Measurements from ENCODE around the gene SEZ6.
A peak's percentile ranks its signal among the peaks of the same experiment; 100 is the strongest.

Gene SEZ6

GRCh38 chr17:28926366-28926765 lies 79.5 kb downstream of the SEZ6 start:
- no peak for DNase-seq

DNA sequence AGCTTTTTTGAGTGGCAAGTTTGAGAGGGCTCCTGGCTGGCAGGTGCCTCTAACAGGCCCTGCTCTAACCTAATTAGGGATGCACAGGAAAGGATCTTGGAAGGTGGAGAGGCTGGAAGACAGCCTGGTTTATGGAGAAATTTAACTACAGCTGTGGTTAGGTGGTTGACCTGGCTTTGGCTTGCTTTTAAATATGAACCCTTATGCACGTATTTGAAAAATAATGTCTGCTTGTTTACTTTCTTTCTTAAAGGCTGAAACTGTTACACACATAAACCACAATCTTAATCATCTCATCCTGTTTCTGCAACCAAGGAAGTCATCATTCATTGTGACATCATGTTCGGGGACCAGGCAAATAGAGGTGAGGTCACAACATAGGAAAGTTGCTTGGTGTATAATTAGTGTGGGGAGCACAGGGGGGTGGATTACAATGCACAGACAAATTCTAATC lies 79.9 kb downstream of the SEZ6 start:
- no peak for DNase-seq

DNA sequence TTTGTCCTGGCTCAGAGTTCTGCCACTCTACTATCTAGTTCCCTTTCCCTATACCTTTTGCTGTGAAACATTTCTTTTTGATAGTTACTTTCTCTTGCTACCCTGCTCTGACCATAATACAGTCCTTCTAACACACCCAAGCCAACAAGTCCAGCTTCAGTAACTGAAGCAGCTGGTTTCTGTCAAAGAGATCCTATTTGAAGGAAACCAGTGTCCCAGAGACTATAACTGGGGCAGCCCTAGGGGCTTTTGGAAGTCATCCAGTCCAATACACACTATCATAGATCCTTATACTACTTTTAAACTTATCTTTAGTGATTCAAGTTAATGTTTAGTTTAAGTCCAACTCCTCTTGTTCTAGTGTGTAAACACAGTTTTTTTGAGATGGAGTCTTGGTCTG lies 85.6 kb downstream of the SEZ6 start:
- DNase-seq: no peak

- no peak for DNase-seq
These were observed 87.5 kb downstream of the SEZ6 start for GRCh38 chr17:28918295-28918694.

- DNase-seq: no peak
These were observed 88.4 kb downstream of the SEZ6 start for GRCh38 chr17:28917465-28917864.

GRCh38 chr17:28917029-28917428 lies 88.8 kb downstream of the SEZ6 start:
- no peak for DNase-seq

DNA sequence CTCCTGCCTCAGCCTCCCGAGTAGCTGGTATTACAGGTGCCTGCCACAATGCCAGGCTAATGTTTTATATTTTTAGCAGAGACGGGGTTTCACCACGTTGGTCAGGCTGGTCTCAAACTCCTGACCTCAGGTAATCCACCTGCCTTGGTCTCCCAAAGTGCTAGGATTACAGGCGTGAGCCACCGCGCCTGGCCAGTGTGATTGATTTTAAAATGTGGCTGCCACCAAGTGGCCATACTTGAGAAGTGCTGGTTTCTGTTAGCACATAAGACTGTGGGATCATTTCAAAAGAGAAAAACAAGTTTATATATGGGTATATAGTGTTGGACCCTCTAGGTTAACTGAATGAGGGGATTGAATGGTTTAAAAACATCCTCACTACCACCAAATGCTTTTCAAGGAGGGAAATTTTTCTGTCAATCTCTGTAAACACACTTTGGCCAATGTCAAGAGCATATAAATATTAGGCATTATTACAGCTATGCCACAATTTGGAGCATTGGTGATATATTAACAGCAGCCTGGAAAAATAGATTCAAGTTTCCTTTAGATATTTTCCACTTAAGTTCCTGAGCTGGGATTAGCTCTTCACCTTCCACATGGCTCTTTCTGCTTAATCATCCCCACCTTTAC lies 89.4 kb downstream of the SEZ6 start:
- DNase-seq: peak; percentile 47

GRCh38 chr17:28912938-28913333 lies 92.9 kb downstream of the SEZ6 start:
- no peak for DNase-seq

DNA sequence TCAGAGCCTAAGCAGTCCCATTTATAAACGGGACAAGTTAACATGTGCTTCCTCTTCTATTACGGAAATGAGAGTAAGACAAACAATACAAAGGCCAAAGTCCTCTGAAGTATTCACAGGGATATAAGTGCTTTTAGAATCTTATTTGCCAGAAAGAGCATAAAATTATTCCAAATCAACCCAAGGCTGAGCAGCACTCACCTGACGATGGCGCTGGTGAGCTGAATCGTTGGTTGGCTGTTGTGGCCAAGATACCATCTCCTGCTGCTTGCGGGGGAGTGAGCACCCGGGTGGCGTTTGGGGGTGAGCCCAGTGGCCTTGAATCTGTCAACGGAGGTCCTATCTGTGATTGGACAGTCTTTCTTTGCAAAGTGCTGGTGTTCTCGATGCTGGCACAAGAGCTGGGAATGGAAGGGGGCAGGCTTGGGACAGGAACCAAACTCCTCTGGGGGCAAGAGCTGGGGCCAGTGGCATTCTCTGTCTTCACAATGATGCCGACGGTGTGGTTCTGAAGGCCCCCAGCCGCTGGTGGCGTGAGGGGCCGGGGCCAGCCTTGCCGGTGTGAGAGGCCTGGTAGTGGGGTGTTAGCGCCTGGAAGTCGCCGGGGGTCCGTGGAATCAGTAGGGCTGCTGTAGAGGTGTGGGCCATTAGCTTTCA lies 93.4 kb downstream of the SEZ6 start:
- no peak for DNase-seq

DNA sequence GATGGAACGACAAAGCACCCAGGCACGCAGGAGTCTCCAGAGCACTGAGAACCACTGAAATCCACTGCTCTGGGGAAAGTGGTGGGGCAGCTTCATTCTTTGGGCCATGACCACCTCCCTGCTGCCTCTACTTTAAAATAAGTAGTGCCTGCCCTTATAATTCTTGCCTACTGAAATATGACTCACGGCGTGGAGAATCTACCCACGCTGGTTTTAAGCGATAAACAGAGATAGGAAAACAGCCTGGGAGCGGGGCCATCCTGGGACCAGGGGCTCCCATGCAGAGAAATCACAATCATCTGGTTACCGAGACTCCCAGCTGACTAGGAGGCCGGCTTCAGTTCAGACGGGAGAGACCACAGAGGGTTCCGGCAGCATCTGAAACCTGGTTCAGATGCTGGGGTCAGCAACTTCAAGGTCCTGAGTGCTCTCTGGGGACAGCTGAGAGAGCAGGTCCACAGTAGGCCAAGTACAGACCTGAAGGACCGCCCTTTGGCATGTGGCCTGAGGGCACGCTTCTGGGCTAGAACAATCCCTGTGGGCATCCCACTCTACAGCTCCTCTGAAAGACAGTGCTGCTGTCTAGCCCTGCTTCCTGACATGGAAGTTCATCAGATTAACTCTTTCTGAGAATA lies 94.3 kb downstream of the SEZ6 start:
- DNase-seq: no peak

DNA sequence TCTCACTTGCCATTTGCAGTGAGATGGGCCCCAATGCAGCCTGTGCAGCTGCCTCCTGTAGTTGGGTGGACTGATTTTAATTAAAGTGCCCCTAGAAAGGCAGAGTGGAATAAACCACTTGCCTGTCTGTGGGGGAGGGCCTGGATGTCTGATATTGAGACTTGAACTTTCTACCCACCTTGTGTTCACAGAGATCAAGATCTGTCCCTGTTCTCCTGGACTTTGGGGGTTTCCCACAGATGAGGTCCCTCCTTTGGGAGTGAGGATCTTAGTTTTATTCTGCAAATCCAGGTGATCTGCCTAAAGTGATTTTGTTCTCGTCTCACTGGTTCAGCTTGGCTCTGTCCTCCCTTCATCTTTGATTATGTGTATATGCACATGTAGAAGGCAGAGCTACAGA lies 95.3 kb downstream of the SEZ6 start:
- no peak for DNase-seq

- DNase-seq: no peak
These were observed 97.1 kb downstream of the SEZ6 start for GRCh38 chr17:28908640-28909167.

- no peak for DNase-seq
These were observed 97.9 kb downstream of the SEZ6 start for GRCh38 chr17:28907709-28908475.

- DNase-seq: no peak
These were observed 99.0 kb downstream of the SEZ6 start for GRCh38 chr17:28906706-28907438.

DNA sequence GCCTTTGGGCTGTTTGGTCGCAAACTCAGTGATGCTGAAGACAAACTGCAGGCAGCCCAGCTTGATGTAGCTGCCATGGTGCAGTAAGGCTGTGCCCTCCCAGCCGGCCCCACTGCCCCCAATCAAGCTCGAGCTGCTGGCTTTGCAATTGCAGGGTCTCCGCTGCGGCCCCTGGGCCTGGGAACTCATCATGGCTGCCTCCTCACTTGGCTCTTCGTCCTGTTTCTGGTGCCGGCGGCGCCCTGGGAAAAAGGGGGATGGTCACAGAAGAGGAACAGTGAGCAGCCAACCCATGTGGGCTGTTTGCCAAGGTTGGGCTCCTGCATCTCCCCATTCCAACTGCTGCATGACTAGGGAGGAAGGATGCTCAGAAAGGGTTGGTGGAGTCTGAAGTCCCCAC lies 99.6 kb downstream of the SEZ6 start:
- DNase-seq: no peak
